ENCODE results near the gene C15orf39.

DNA sequence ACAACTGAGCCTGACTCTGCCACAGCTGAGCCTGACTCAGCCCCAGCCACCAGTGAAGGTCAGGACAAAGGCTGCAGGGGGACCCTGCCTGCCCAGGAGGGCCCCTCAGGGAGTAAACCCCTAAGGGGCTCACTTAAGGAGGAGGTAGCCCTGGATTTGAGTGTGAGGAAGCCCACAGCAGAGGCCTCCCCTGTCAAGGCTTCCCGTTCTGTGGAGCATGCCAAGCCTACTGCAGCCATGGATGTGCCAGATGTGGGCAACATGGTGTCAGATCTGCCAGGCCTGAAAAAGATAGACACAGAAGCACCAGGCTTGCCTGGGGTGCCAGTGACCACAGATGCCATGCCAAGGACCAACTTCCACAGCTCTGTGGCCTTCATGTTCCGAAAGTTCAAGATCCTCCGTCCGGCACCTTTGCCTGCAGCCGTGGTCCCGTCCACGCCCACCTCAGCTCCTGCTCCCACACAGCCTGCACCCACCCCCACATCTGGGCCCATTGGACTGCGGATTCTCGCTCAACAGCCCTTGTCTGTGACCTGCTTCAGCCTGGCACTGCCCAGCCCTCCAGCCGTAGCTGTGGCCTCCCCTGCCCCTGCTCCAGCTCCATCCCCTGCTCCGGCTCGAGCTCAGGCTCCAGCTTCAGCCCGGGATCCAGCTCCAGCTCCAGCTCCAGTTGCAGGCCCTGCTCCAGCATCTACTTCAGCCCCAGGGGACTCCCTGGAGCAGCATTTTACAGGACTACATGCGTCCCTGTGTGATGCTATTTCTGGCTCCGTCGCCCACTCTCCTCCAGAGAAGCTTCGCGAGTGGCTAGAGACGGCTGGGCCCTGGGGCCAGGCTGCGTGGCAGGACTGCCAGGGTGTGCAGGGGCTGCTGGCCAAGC lies 6.2 kb downstream of the C15orf39 start:
- no peak for TF ChIP-seq POLR2A (IDR thresholded peaks at IDR 0.05)
- TF ChIP-seq, protein P1, sequence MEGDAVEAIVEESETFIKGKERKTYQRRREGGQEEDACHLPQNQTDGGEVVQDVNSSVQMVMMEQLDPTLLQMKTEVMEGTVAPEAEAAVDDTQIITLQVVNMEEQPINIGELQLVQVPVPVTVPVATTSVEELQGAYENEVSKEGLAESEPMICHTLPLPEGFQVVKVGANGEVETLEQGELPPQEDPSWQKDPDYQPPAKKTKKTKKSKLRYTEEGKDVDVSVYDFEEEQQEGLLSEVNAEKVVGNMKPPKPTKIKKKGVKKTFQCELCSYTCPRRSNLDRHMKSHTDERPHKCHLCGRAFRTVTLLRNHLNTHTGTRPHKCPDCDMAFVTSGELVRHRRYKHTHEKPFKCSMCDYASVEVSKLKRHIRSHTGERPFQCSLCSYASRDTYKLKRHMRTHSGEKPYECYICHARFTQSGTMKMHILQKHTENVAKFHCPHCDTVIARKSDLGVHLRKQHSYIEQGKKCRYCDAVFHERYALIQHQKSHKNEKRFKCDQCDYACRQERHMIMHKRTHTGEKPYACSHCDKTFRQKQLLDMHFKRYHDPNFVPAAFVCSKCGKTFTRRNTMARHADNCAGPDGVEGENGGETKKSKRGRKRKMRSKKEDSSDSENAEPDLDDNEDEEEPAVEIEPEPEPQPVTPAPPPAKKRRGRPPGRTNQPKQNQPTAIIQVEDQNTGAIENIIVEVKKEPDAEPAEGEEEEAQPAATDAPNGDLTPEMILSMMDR (IDR thresholded peaks at IDR 0.05), result no peak
